ENCODE measurements around the gene LILRB4.

DNA sequence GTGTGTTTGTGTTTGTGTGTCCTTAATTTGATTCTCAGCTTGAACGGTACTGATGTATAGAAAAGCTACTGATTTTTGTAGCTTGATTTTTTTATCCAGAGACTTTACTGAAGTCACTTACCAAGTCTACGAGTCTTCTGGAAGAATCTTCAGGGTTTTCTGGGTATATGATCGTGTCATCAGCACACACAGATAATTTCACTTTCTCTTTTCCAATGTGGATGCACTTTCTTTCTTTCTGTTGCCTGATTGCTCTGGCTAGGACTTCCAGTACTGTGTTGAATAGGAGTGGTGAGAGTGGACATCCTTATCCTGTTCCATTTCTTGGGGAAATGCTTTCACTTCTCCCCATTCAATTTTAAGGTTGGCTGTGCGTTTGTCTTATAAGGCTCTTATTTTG, 40.4 kb upstream of the LILRB4 start:
- TF ChIP-seq GATA2 (IDR thresholded peaks at IDR 0.05; ENCODE audit: low read depth, low read length), result no peak
- TF ChIP-seq GATA3 (IDR thresholded peaks at IDR 0.05; ENCODE audit: low read depth, low read length), result no peak
